Hindlimb muscle (tissue), 1 donor: Measurements from ENCODE around the gene TMEM74B. TPM values are rescaled to one million over a fixed set of nuclear protein-coding genes. Genes with fewer than 3 reads are reported as not detected.

Experiments
- DNase-seq: peaks from one replicate; pipeline ENCODE4 v3.0.0-alpha.2; 2013
- polyA plus RNA-seq: library from polyadenylated mRNA; unstranded; fragments of 120-200 nt; gene quantifications from one replicate; pipeline ENCODE4 v1.2.1, GENCODE V29; 2013; ENCODE audit not compliant: insufficient read length

The TMEM74B gene
- polyA plus RNA-seq, 1 donor: 4.9 TPM

DNA sequence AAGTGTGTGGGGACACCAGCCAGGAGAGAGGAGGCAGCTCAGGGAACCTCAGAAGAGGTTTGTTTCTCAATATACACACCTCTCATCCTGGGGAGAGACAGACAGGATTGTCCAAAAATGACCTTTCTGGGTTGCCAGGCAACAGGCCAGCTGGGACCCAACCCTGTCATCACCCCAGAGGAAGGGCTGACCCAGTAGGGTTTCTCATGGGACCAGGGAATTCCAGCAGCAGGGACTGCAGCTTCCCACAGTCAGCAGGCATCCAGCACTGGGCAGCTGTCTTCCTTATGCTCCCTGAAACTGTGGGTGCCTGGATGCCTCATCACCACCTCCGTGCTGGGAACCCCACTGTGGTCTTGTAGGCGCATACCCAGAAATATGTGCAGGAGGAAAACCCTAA lies 19.8 kb upstream of the TMEM74B start:
- no peak for DNase-seq

DNA sequence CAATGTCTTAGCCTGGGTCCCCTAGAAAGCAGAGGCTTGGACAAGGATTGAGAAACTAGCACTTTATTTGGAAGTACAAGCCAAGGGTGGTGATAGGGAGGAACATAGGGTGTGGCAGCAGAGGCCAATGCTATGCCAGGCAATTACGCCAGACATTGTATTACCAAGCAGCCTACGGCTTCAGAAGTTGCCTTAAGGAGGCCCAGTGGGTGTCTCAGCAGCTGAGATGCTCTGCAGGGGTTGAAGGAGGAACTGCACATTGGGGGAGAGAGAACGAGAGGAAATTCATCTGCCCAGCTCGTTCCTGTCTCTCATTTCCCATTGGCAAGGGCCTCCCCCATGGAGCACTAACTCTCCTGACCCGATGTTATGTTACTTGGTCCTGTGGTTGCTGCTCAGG lies 19.3 kb upstream of the TMEM74B start:
- no peak for DNase-seq

GRCh38 chr20:1203630-1204029 lies 18.8 kb upstream of the TMEM74B start:
- DNase-seq: no peak

- no peak for DNase-seq
Observed at GRCh38 chr20:1202762-1203504, 18.2 kb upstream of the TMEM74B start, which contains the start of gene C20orf202. Gene C20orf202 (plus strand): TSS chr20:1203454. CDS start chr20:1203586, 132 bp downstream.

GRCh38 chr20:1199964-1200363 lies 15.2 kb upstream of the TMEM74B start:
- DNase-seq: no peak

DNA sequence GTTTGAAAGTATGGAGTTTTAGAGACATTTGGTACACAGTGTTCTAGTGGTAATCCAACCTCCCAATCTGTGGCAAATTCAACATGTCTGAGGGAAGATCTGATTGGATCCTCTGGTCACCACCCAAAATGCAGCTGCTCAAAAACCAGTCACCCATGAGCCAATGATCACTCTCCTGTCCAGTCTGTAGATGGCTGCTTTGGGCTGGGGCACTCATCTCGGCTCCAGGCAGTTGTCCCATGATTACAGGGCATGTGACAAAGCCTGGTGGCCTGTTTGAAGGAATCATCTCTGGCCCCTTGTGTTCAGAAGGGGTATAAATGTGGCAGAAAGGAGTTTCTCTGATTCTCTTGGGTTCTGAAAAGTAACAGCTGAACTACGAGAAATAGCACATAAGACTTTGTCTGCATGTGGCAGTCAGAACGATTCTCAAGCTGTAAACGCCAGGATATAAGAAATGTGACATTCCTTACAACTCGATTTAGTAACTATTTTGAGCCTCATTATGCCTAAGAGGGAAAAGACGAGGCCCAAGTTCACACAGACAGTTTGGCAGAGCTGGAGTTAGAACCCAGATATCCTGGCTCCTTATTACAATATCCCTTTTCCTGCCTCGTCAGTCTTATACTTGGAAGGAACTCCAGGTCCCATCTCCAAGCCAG lies 14.6 kb upstream of the TMEM74B start:
- no peak for DNase-seq

DNA sequence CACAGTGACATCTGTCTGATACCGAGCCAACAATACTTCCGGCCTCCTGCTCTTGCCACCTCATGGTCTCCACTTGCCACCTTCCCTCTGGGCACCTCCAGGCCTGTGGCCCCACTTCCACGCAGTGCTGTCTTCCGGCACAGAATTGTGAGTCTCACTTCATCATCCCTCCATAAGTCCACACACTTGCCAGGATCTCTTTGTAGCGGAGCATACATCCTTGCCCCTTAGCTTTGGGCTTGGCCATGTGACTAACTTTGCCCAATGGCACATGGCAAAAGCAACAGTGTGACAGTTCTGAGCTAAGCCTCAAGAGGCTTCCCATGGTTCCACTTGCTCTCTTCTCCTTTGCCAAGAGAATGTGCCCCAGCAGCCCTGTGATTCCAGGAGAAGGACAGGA lies 14.0 kb upstream of the TMEM74B start:
- no peak for DNase-seq

GRCh38 chr20:1197801-1198200 lies 13.0 kb upstream of the TMEM74B start:
- DNase-seq: no peak

DNA sequence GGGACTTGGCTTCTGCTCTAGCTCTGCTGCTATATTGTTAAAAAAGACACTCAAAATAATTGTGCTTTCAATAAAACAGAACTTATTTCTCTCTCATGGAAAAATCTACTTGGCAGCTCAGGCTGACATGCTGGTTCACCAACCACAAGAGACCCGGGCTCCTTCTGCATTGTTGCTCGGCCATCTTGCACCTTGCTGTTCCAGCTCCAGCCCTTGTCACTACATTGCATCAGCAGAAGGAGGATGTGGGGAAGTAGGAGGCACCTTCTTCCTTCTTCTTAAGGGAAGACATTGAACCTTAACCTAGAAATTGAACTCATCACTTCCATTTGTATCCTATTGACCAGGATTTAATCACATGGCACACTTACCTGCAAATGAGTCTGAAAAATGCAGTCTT lies 11.9 kb upstream of the TMEM74B start:
- DNase-seq: no peak

GRCh38 chr20:1195226-1195625 lies 10.4 kb upstream of the TMEM74B start:
- DNase-seq: no peak

DNA sequence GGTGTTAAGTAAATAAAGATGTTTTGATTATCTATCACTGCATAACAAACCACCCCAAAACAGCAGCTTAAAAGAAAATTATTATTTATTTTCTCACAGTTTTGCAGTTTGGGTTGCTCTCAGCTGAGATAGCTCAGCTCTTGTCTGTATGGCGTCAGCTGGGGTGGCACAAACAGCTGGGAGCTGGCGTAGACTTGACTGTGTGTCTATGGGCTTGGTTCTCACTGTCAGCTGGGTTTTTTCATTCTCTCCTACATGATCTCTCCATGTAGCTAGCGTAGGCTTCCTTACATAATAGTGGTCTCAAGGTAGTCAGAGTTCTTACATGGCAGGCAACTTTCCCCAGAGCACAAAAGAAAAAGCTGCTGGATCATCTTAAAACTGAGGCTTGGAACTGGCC lies 6.5 kb upstream of the TMEM74B start:
- DNase-seq: no peak

DNA sequence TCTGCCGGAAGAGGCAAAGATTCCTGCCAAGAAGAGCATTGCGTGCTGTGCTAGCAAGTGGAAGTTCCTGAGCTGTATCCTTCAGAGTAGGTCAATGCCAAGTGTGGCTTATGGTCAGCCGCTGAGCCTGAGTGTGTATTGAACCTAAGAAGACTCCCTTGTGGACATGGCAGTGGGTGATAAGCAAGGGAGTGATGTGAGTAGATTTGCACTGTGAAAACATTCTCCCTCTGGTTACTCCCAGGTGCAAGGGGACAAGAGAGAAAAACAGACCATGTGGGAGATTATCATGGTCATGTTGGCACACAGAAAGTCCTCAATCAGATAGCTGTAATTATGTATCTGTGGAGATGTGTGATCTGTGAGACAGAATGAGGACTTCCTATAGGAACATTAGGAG lies 6.1 kb upstream of the TMEM74B start:
- DNase-seq: no peak

DNA sequence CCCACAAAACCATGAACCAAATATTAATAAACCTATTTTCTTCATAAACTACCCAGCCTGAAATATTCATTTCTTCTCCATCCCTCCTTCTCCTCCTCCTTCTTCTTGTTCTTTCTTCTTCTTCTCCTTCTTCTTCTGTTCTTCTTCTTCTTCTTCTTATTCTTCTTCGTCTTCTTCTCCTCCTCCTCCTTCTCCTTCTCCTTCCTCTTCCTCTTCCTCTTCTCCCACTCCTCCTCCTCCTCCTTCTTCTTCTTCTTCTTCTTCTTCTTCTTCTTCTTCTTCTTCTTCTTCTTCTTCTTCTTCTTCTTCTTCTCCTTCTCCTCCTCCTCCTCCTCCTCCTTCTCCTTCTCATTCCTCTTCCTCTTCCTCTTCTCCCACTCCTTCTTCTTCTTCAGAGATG lies 5.0 kb upstream of the TMEM74B start:
- no peak for DNase-seq

GRCh38 chr20:1188347-1188746 lies 3.6 kb upstream of the TMEM74B start:
- DNase-seq: no peak

DNA sequence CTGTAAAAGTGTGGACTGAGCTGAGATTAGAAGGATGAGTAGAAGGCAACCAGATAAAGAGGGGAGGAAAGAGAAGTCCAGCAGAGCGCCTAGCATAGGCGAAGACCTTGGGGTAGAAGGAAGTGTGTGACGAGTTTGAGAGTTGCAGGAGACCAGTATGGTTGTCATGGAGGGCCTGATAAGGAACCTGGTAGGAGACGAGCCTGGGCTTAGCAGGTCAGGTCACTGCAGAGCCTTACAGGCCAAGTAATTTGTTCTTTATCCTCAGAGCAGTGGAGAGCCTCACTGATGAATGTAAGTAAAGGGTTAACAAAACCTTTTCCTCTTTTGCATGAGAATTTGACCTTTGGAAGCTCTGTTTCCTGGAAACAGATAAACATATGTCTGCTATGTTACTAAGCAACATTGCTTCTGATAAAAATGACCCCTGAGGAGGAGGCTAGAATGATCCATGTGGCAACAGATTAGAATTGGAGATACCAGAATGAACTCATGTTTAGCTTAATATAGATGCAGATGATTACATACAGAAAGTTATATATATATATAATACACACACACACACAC lies 2.9 kb upstream of the TMEM74B start:
- no peak for DNase-seq

DNA sequence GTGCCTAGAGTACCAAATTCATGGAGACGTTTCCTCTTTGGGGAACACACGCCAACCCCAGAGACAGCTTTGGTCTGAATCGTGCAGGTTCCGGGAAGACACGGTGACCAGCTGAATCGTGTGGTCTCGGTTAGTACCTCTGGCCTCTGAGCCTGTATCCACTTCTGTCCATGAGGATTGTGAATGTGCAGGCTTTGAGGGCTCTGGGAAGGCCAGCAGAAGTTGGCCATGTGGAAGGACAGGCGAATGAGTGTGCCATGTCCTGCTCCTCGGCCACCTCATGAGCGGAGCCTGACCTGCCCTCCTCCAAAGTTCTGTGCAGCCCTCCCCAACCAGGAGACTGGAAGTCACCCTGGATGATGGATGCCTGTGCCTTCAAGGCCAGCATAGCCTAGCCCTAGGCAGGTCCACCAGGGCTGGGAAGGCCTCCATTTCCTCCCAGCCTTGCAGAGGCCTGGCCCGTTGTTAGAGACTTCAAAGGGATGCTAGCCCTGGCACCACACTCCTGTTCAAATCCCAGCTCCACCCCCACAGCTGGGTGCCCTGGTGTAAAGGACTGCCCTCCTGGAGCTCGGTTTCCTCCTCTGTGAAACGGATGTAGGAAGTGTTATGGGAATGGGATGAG lies 1.7 kb upstream of the TMEM74B start:
- DNase-seq: no peak

GRCh38 chr20:1185790-1186334 lies 1.1 kb upstream of the TMEM74B start:
- peak; percentile 19 for DNase-seq

DNA sequence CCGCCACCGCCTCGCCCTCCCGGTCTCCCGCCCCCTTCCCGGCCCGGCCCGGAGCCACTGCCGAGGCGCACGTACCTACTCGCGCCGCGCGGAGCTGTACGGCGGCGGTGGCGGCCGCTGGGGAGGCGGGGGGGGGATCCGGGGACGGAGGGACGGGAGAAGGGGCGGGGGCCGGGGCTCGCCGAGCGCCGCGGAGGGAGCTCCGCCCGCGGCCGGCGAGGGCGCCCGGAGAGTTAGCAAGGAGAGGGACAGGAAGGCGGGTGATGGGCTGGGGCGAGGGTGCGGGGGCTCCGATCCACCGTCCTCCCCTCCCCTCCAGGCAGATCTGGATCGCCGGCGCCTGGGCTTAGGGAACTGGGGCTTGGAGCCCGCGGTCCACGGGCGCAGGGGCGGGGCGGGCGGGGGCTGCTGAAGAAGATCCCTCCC lies 548 bp upstream of the TMEM74B start:
- DNase-seq: no peak

DNA sequence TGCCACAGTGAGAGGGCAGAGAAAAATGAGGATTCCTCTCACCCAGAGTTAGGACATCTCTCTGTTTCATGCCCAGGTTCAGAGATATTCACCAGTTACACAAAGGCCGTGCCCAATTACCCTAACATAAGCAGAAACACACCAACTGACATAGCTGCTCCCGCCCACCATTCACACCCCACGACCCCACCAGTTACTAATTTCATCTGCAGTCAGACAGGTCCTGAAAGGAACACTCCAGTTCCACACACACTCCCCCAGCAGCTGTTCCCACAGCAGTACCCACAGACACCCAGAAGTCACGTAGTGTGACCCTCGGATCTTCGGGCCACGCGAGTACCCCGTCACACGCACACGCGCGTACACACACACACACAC lies 532 bp downstream of the TMEM74B start:
- DNase-seq: no peak

- no peak for DNase-seq
Observed at GRCh38 chr20:1183153-1183552, 1.6 kb downstream of the TMEM74B start.

GRCh38 chr20:1182106-1182505 lies 2.7 kb downstream of the TMEM74B start:
- no peak for DNase-seq

DNA sequence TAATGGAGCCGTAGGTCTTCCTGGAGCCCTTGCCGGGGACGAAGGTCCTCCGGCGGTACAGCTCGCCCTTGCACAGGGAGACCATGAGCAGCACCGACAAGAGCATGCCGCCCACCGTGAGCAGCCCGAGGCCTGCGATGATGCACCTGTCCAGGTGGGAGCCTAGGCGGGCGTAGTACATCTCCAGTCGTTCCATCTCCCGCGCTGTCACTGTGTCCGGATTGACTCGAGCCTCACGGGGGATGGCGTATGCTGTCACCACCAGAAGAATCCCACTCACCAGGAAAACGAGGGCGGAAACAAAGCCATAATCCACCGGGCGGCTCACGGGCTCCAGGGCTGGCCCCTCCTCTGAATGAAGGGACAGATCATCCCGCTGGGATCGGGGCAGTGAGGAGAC lies 3.8 kb downstream of the TMEM74B start:
- no peak for DNase-seq

DNA sequence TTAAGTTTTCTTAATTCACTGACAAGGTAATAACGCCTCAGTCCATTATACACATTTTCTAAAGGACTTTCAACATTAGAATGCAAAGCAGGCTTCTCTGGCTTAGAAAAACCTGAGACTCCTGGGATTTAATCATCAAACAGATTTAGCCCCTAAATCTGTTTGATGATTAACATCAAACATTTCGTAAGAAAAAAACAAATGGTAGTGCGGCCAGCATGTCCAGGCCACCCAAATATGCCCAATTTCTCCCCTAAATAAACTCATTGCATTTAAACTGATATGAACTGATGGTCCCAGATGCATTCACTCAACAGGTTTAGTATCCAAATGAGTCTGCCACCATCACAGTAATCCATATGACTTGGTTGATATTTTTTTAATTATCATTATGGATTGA lies 6.2 kb downstream of the TMEM74B start:
- DNase-seq: no peak
